Measurements from ENCODE around the gene KCNK3. TPM values are rescaled to one million over a fixed set of nuclear protein-coding genes. Genes with fewer than 3 reads are reported as not detected.
"Not testable (repeated sequence)": the region's sequence is repeated elsewhere in the genome, so short reads cannot be mapped to it uniquely, and the experiment has no call there.

Gene KCNK3
- total RNA-seq, 1 experiment from 2014 or later, result 0.09 TPM

DNA sequence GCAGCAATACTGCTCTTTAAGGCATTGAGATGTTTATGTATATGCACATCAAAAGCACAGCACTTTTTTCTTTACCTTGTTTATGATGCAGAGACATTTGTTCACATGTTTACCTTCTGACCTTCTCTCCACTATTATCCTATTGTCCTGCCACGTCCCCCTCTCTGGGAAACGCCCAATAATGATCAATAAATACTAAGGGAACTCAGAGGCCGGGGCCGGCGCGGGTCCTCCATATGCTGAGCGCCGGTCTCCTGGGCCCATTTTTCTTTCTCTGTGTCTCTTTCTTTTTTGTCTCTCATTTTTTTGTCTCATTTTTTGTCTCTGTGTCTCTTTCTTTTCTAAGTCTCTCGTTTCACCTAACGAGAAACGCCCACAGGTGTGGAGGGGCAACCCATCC is 57.9 kb downstream of the KCNK3 start:
- not testable (repeated sequence) for H2AFZ ChIP-seq (ENCODE audit: low read length); H3K18ac ChIP-seq (ENCODE audit: insufficient read length, low read depth, low read length); H4K91ac ChIP-seq (ENCODE audit: insufficient read length, low read depth, low read length); H2BK5ac ChIP-seq (ENCODE audit: insufficient read length, low read length); H2AK5ac ChIP-seq (ENCODE audit: insufficient read length, low read length); H3K79me1 ChIP-seq (ENCODE audit: insufficient read depth, low read depth, low read length, poor library complexity, severe bottlenecking); H2BK12ac ChIP-seq (ENCODE audit: insufficient read length, low read depth, low read length); H4K20me1 ChIP-seq (ENCODE audit: control insufficient read depth, insufficient read depth, insufficient read length); H3K14ac ChIP-seq (ENCODE audit: insufficient read depth, low read length); H3K9ac ChIP-seq (ENCODE audit: extremely low read depth, insufficient read length, low read length); H3K9me3 Mint-ChIP-seq; H3K27me3 ChIP-seq (ENCODE audit: insufficient read depth, low read length); H3T11ph ChIP-seq (ENCODE audit: low read length); H3K36me3 Mint-ChIP-seq (ENCODE audit: insufficient read depth in 1 of 3, low read depth in 3 of 3); H3K4ac ChIP-seq (ENCODE audit: low read depth, low read length); H3K23ac ChIP-seq (ENCODE audit: insufficient read length, low read depth, low read length); H2BK15ac ChIP-seq (ENCODE audit: low read depth, low read length); DNase-seq; H3K27ac ChIP-seq (ENCODE audit: insufficient read length, low read depth, low read length); H4K8ac ChIP-seq (replicated peaks; ENCODE audit: insufficient read length, low read depth, low read length); H2BK20ac ChIP-seq (ENCODE audit: low read depth, low read length, poor library complexity, severe bottlenecking); H4K5ac ChIP-seq (ENCODE audit: insufficient read length, low read depth, low read length); H3K79me2 ChIP-seq (ENCODE audit: insufficient read depth, low read length); H3K9me3 ChIP-seq (ENCODE audit: control insufficient read depth, low read depth, low read length); H3K23me2 ChIP-seq (ENCODE audit: insufficient read length, low read depth, low read length, poor library complexity, severe bottlenecking); H3K56ac ChIP-seq (ENCODE audit: insufficient read length, low read depth, low read length); H3K4me1 ChIP-seq (ENCODE audit: insufficient read depth, low read length); H2BK120ac ChIP-seq (ENCODE audit: low read depth, low read length, poor library complexity, severe bottlenecking)
- Mint-ChIP-seq H3K4me1 (peaks cover 40 to 49% of the 10 kb centered on the region in 2 experiments), H3K27me3 (ENCODE audit: low read depth) (peaks cover 88% of the 10 kb centered on the region), H3K4me3 (peak overlapping the region; percentile 46 to 51), H3K27ac (peak overlapping the region; percentile 21 to 97 (median 24); a peak in 5 of 7 replicates)
- WGBS (ENCODE audit: extremely low coverage, insufficient read length, low lambda C conversion rate), result no CpG with 5 or more reads among the region's 11 CpGs
- H3K4me2 ChIP-seq (ENCODE audit: insufficient read depth, insufficient read length, low read length), result peak overlapping the region; percentile 21

All from H9 (cell line).